Caki2 (cell line): ENCODE data around the gene PTPRD. TPM values are rescaled to one million over a fixed set of nuclear protein-coding genes. Genes with fewer than 3 reads are reported as not detected.

Source experiments
- DNase-seq: peaks from one replicate; pipeline ENCODE4 v3.0.0-alpha.2; 2015; ENCODE audit warnings: low read depth
- in situ Hi-C: cut with HindIII; loops from 2 replicates; pipeline ENCODE4 v1.10.0; 2016; ENCODE audit warnings: low sequenced_read_pairs, low pct_unique_long_range_greater_than_20kb, mixed read lengths
- total RNA-seq: library from RNA; depleted of rRNA; stranded (reverse); fragments of >200 nt; shearing (Covaris generic); gene quantifications from 2 replicates; pipeline ENCODE4 v1.2.3, GENCODE V29; 2014; ENCODE audit warnings: low replicate concordance

PTPRD gene
- total RNA-seq, 1 experiment from 2014 or later, result 1.1 TPM

- DNase-seq, result no peak
- in situ Hi-C loops, result no loop called here
Measured at GRCh38 chr9:9631284-9631683, 981.5 kb downstream of the PTPRD start.

GRCh38 chr9:9625248-9625647 is 987.6 kb downstream of the PTPRD start:
- no peak for DNase-seq

GRCh38 chr9:9623506-9623905 is 989.3 kb downstream of the PTPRD start:
- in situ Hi-C loops, result no loop called here
- DNase-seq, result no peak

More at GRCh38 chr9:9625248-9625647, 987.6 kb downstream of the PTPRD start:
- in situ Hi-C loops, result no loop called here

- in situ Hi-C loops, result no loop called here
- no peak for DNase-seq
Measured at GRCh38 chr9:9621355-9621940, 991.4 kb downstream of the PTPRD start.

GRCh38 chr9:9620736-9621135 is 992.1 kb downstream of the PTPRD start:
- in situ Hi-C loops, result no loop called here

GRCh38 chr9:9615086-9615485 is 997.7 kb downstream of the PTPRD start:
- in situ Hi-C loops, result no loop called here
- DNase-seq, result no peak

More at GRCh38 chr9:9620736-9621135, 992.1 kb downstream of the PTPRD start:
- DNase-seq, result no peak

- DNase-seq, result no peak
- in situ Hi-C loops, result no loop called here
Measured at GRCh38 chr9:9614607-9615006, 998.2 kb downstream of the PTPRD start.

GRCh38 chr9:9612755-9613154 is 1000.0 kb downstream of the PTPRD start:
- in situ Hi-C loops, result no loop called here
- no peak for DNase-seq

- in situ Hi-C loops, result no loop called here
- DNase-seq, result no peak
Measured at GRCh38 chr9:9612270-9612669, 1000.5 kb downstream of the PTPRD start.

GRCh38 chr9:9605681-9606080 is 1007.1 kb downstream of the PTPRD start:
- in situ Hi-C loops, result no loop called here
- DNase-seq, result no peak

- in situ Hi-C loops, result no loop called here
- no peak for DNase-seq
Measured at GRCh38 chr9:9603345-9603744, 1009.5 kb downstream of the PTPRD start.

GRCh38 chr9:9598723-9599122 is 1014.1 kb downstream of the PTPRD start:
- in situ Hi-C loops, result no loop called here
- DNase-seq, result no peak

- in situ Hi-C loops, result no loop called here
- DNase-seq, result no peak
Measured at GRCh38 chr9:9592104-9592503, 1020.7 kb downstream of the PTPRD start.

- DNase-seq, result no peak
- in situ Hi-C loops, result no loop called here
Measured at GRCh38 chr9:9585920-9586319, 1026.9 kb downstream of the PTPRD start.

- DNase-seq, result no peak
- in situ Hi-C loops, result no loop called here
Measured at GRCh38 chr9:9574080-9574479, 1038.7 kb downstream of the PTPRD start.

GRCh38 chr9:9565700-9566099 is 1047.1 kb downstream of the PTPRD start:
- no peak for DNase-seq
- in situ Hi-C loops, result no loop called here

- no peak for DNase-seq
- in situ Hi-C loops, result no loop called here
Measured at GRCh38 chr9:9563817-9564216, 1049.0 kb downstream of the PTPRD start.

- no peak for DNase-seq
- in situ Hi-C loops, result no loop called here
Measured at GRCh38 chr9:9560382-9561035, 1052.3 kb downstream of the PTPRD start.

GRCh38 chr9:9558907-9559306 is 1053.9 kb downstream of the PTPRD start:
- in situ Hi-C loops, result no loop called here
- no peak for DNase-seq

- no peak for DNase-seq
- in situ Hi-C loops, result no loop called here
Measured at GRCh38 chr9:9557804-9558334, 1054.9 kb downstream of the PTPRD start.
